Nephron progenitor cell (in vitro differentiated cells): Measurements from ENCODE around the gene PACC1.

Experiments
- DNase-seq: peaks from one replicate; pipeline ENCODE4 v3.0.0; 2021
- H3K27ac Mint-ChIP-seq: 2 replicates; pipeline ENCODE4 v1.8.0; 2021; ENCODE audit warnings: mild to moderate bottlenecking, moderate library complexity, mixed read lengths
- H3K27me3 Mint-ChIP-seq: 2 replicates; pipeline ENCODE4 v1.8.0; 2021; ENCODE audit warnings: mild to moderate bottlenecking, low read depth, mixed read lengths; ENCODE audit not compliant: poor library complexity
- H3K36me3 Mint-ChIP-seq: 2 replicates; pipeline ENCODE4 v1.8.0; 2021; ENCODE audit warnings: low read depth, mixed read lengths
- H3K4me1 Mint-ChIP-seq: 2 replicates; pipeline ENCODE4 v1.8.0; 2021; ENCODE audit warnings: mixed read lengths
- H3K4me3 Mint-ChIP-seq: 2 replicates; pipeline ENCODE4 v1.8.0; 2021; ENCODE audit warnings: mild to moderate bottlenecking, moderate library complexity, mixed read lengths
- H3K9me3 Mint-ChIP-seq: 2 replicates; pipeline ENCODE4 v1.8.0; 2021; ENCODE audit warnings: mild to moderate bottlenecking, moderate library complexity, mixed read lengths
- TF ChIP-seq, protein P1 (sequence below): fragments of 200-600 bp; sonication (generic); IDR thresholded peaks from 2 replicates; pipeline ENCODE4 v1.5.0; 2021; ENCODE audit warnings: antibody characterized with exemption

PACC1 gene

DNA sequence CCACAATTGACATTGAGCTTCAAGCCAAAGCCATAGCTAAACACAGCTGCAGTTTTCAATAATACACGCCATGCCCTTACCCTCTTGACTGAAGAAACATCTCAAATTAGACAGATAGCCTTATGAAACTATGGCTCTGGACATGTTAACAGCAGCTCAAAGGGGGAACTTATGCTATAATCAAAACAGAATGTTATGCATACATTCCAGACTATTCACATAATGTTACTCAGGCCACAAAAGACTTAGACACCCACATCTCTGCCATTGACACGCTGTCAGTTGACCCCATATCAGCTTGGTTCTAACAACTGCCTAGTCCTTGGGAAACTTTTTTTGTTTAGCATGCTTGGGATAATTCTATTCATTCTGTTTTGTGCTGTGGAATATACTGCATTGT is 15.7 kb upstream of the PACC1 start:
- no peak for DNase-seq
- no peak overlapping the region for H3K27ac Mint-ChIP-seq
- peaks cover 12% of the 10 kb centered on the region for H3K4me1 Mint-ChIP-seq
- TF ChIP-seq, protein P1, sequence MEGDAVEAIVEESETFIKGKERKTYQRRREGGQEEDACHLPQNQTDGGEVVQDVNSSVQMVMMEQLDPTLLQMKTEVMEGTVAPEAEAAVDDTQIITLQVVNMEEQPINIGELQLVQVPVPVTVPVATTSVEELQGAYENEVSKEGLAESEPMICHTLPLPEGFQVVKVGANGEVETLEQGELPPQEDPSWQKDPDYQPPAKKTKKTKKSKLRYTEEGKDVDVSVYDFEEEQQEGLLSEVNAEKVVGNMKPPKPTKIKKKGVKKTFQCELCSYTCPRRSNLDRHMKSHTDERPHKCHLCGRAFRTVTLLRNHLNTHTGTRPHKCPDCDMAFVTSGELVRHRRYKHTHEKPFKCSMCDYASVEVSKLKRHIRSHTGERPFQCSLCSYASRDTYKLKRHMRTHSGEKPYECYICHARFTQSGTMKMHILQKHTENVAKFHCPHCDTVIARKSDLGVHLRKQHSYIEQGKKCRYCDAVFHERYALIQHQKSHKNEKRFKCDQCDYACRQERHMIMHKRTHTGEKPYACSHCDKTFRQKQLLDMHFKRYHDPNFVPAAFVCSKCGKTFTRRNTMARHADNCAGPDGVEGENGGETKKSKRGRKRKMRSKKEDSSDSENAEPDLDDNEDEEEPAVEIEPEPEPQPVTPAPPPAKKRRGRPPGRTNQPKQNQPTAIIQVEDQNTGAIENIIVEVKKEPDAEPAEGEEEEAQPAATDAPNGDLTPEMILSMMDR: no peak
- H3K4me3 Mint-ChIP-seq: no peak overlapping the region
- no peaks in the 10 kb centered on the region for H3K9me3 Mint-ChIP-seq
- H3K36me3 Mint-ChIP-seq: no peaks in the 10 kb centered on the region
- peaks cover 35% of the 10 kb centered on the region for H3K27me3 Mint-ChIP-seq

- TF ChIP-seq, protein P1: no peak
- H3K36me3 Mint-ChIP-seq: no peaks in the 10 kb centered on the region
- no peak overlapping the region for H3K4me3 Mint-ChIP-seq
- peaks cover 32% of the 10 kb centered on the region for H3K27me3 Mint-ChIP-seq
- peaks cover 7% of the 10 kb centered on the region for H3K4me1 Mint-ChIP-seq
- DNase-seq: no peak
- H3K27ac Mint-ChIP-seq: no peak overlapping the region
- no peaks in the 10 kb centered on the region for H3K9me3 Mint-ChIP-seq
Measured at GRCh38 chr1:212428496-212428895, 13.8 kb upstream of the PACC1 start.

DNA sequence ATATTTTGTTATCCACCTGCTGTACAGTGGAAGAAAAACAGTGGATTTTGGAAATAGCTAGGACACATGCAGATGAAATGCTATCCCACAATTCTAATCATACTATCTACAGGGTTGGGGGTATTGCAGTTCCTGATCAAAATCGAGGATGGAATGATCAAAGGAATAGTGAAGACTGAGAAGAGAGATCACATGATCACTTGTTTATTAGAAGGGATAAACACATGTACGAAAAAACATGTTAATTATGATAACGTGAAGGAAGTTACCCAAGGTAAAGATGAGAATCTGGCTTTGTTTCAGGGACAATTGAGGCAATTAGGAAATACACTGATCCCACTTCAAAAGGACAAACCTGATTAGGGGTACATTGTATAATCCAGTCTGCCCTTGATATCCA is 9.2 kb upstream of the PACC1 start:
- H3K27ac Mint-ChIP-seq: no peak overlapping the region
- no peak overlapping the region for H3K4me3 Mint-ChIP-seq
- no peaks in the 10 kb centered on the region for H3K9me3 Mint-ChIP-seq
- peaks cover 34% of the 10 kb centered on the region for H3K27me3 Mint-ChIP-seq
- TF ChIP-seq, protein P1: no peak
- no peaks in the 10 kb centered on the region for H3K4me1 Mint-ChIP-seq
- no peaks in the 10 kb centered on the region for H3K36me3 Mint-ChIP-seq
- DNase-seq: no peak

DNA sequence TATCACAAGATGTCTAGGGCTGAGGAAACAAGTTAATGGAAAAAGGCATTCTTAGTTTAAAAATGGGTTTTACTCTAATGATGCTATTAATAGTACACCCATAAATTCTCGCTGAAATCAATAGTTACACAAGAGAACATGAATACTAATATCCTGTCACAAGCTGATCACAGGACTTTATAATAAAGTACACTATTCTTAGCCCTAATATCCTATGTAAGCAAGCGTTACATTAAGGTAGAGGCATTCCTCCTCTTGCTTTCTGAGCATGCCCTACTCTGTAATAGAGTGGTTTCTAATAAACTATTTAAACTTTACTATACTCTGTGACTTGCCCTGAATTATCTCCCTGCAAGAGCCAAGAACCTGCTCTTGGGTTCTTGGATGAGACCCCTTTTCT is 6.5 kb upstream of the PACC1 start:
- H3K36me3 Mint-ChIP-seq: no peaks in the 10 kb centered on the region
- H3K4me1 Mint-ChIP-seq: peaks cover 10% of the 10 kb centered on the region
- DNase-seq: no peak
- no peaks in the 10 kb centered on the region for H3K9me3 Mint-ChIP-seq
- TF ChIP-seq, protein P1: no peak
- H3K4me3 Mint-ChIP-seq: no peak overlapping the region
- H3K27me3 Mint-ChIP-seq: peaks cover 40% of the 10 kb centered on the region
- H3K27ac Mint-ChIP-seq: no peak overlapping the region

DNA sequence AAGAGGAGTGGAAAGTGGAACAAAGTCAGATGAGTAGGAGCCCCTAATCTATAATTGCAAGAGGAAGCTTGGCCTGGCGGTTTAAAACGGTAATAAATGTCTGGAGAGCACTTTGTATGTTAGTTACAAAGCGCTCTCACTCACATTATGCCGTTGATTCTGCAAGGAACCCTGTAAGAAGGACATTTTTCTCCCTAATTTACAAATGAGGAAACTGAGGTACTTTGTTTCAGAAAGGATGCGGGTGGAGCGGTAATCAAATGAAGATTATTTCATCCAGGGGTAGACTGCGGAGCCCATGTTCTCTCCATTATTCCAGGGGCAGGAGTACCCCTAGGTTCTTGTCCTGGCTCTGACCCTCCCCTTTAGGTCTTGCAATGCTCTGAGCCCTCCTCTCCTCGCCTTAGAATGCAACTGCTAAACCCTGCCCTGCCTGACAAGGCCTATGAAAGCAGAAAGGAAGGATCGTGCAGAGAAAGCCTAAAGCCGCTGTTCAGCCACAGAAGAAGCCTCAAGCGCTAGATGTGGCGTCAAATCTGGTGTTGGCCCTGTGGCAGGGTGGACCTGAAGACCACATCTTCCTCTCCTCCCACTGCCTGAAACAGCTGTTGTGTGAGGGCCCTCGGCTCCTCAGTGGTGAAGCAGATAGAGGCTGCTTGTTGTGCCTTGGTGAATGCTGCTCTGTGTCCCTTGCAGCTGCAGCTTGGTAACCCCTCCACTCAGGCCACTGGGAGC is 588 bp upstream of the PACC1 start:
- Mint-ChIP-seq H3K4me1 (peaks cover 40% of the 10 kb centered on the region), H3K27me3 (peaks cover 27% of the 10 kb centered on the region), H3K27ac (no peak overlapping the region), H3K9me3 (no peaks in the 10 kb centered on the region), H3K36me3 (peaks cover 18% of the 10 kb centered on the region), H3K4me3 (peak overlapping the region; percentile 90)
- DNase-seq: no peak
- TF ChIP-seq, protein P1: no peak

DNA sequence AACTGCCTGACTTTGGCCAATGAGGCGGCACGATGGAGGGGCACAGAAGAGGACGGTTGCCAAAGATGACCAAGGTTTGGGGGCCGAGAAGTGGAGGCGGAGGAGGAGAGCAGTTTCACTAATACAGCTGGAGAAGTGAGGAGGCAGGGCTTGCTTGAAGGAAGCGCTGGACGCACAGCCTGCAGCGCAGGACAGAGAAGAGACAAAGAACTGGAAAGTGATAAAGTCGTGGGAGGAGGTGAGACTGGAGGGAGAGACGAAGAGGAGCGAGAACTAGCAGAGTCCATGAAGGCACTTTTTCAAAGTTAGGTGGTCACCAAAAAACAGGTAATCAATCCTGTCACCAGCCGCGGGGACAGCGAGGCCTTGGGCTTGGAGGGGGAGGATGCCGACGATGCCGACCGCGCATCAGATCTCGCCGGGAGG is 771 bp downstream of the PACC1 start:
- Mint-ChIP-seq H3K36me3 (peaks cover 32% of the 10 kb centered on the region), H3K9me3 (no peaks in the 10 kb centered on the region), H3K4me1 (peaks cover 40% of the 10 kb centered on the region), H3K27ac (no peak overlapping the region), H3K27me3 (peaks cover 20% of the 10 kb centered on the region), H3K4me3 (peak overlapping the region; percentile 90)
- DNase-seq: peak; percentile 22
- TF ChIP-seq, protein P1: no peak
